Hepatocyte (in vitro differentiated cells): ENCODE measurements around the gene PGLYRP4. TPM values are rescaled to one million over a fixed set of nuclear protein-coding genes. Genes with fewer than 3 reads are reported as not detected.

Source experiments
- DNase-seq: peaks from one replicate; pipeline ENCODE4 v3.0.0-alpha.2; 2016; ENCODE audit warnings: low spot score
- H2AFZ ChIP-seq: fragments of 200-600 bp; sonication (generic); 2 replicates; pipeline ENCODE4 v1.6.0; 2016; ENCODE audit warnings: antibody characterized with exemption, mild to moderate bottlenecking
- H3K27ac ChIP-seq: fragments of 200-600 bp; sonication (generic); 2 replicates; pipeline ENCODE4 v1.5.1; 2016; ENCODE audit warnings: mild to moderate bottlenecking
- H3K27me3 ChIP-seq: fragments of 200-600 bp; sonication (generic); 2 replicates; pipeline ENCODE4 v1.6.1; 2016
- H3K36me3 ChIP-seq: fragments of 200-600 bp; sonication (generic); replicated peaks from 2 replicates; pipeline ENCODE4 v1.5.1; 2016; ENCODE audit warnings: low read depth; ENCODE audit not compliant: insufficient read depth
- H3K4me1 ChIP-seq: fragments of 200-600 bp; sonication (generic); 2 replicates; pipeline ENCODE4 v1.5.1; 2016; ENCODE audit warnings: mild to moderate bottlenecking, moderate library complexity; ENCODE audit not compliant: insufficient read depth
- H3K4me2 ChIP-seq: fragments of 200-600 bp; sonication (generic); 2 replicates; pipeline ENCODE4 v1.6.0; 2016
- H3K4me3 ChIP-seq: fragments of 200-600 bp; sonication (generic); 2 replicates; pipeline ENCODE4 v1.5.1; 2016; ENCODE audit warnings: mild to moderate bottlenecking
- H3K79me2 ChIP-seq: fragments of 200-600 bp; sonication (generic); 2 replicates; pipeline ENCODE4 v1.6.0; 2017; ENCODE audit warnings: mild to moderate bottlenecking
- H3K9me2 ChIP-seq: fragments of 200-600 bp; sonication (generic); replicated peaks from 2 replicates; pipeline ENCODE4 v1.6.0; 2017; ENCODE audit warnings: mild to moderate bottlenecking; ENCODE audit not compliant: insufficient read depth
- H3K9me3 ChIP-seq: fragments of 200-600 bp; sonication (generic); 2 replicates; pipeline ENCODE4 v1.5.1; 2016; ENCODE audit warnings: low read depth, mild to moderate bottlenecking
- H4K20me1 ChIP-seq: fragments of 200-600 bp; sonication (generic); 2 replicates; pipeline ENCODE4 v1.6.0; 2016; ENCODE audit warnings: mild to moderate bottlenecking; ENCODE audit not compliant: insufficient read depth, poor library complexity, severe bottlenecking
- CTCF ChIP-seq: fragments of 200-600 bp; sonication (generic); IDR thresholded peaks from 2 replicates; pipeline ENCODE4 v1.5.1; 2016; ENCODE audit warnings: antibody characterized with exemption, mild to moderate bottlenecking; ENCODE audit not compliant: poor library complexity
- EZH2 ChIP-seq: fragments of 200-600 bp; sonication (generic); IDR thresholded peaks from 2 replicates; pipeline ENCODE4 v1.6.1; 2016; ENCODE audit warnings: antibody characterized with exemption, mild to moderate bottlenecking, borderline replicate concordance
- EZH2phosphoT487 ChIP-seq: fragments of 200-600 bp; sonication (generic); IDR thresholded peaks from one replicate; pipeline ENCODE4 v1.6.1; 2018; ENCODE audit warnings: antibody characterized with exemption, mild to moderate bottlenecking, low read depth, moderate library complexity; ENCODE audit not compliant: unreplicated experiment, severe bottlenecking
- WGBS: methylation state at CpG from one replicate; pipeline ENCODE4 v1.1.6; 2016; ENCODE audit warnings: low lambda C conversion rate; ENCODE audit errors: missing lambda C conversion rate; 5-methylcytosine and 5-hydroxymethylcytosine counted together
- polyA plus RNA-seq: library from polyadenylated mRNA; unstranded; fragments of >200 nt; fragmentation: Nextera tagmentation; extraction: Ambion mirVana; gene quantifications from 2 replicates; pipeline ENCODE4 v1.2.1, GENCODE V29; 2016
- total RNA-seq: library from RNA; depleted of rRNA; stranded (reverse); fragments of >200 nt; gene quantifications from 2 replicates; pipeline ENCODE4 v1.2.3, GENCODE V29; 2014

The PGLYRP4 gene
- total and polyA plus RNA-seq, 2 experiments from 2014 or later, result not detected

DNA sequence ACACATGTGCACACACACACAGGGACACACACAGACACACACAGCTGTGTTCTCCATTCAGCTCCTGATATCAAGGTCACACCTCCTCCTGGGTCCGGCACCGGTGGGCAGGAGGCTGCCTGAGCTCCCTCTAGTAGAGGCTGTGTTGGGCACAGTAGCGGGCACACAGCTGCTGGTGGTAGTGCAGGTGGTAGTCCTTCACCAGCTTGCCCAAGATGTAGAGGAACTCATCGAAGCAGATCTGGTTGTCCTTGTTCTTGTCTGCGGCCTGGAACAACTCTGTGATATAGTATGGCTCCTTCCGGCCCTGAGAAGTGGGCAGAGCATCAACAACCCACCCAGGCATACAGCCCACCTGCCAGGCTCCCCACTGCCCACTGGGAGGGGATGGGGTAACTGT is 47.8 kb upstream of the PGLYRP4 start:
- no peak overlapping the region for H3K4me3 ChIP-seq
- DNase-seq, result no peak
- no peak overlapping the region for H2AFZ ChIP-seq
- H3K9me3 ChIP-seq, result no peaks in the 10 kb centered on the region
- H3K9me2 ChIP-seq, result no peaks in the 10 kb centered on the region
- H3K36me3 ChIP-seq, result no peaks in the 10 kb centered on the region
- H3K4me2 ChIP-seq, result no peak overlapping the region
- H3K27me3 ChIP-seq, result no peaks in the 10 kb centered on the region
- no peak overlapping the region for H3K27ac ChIP-seq
- no peaks in the 10 kb centered on the region for H3K79me2 ChIP-seq
- TF ChIP-seq CTCF (no peak), EZH2phosphoT487 (no peak), EZH2 (no peak)
- no peaks in the 10 kb centered on the region for H4K20me1 ChIP-seq
- no peaks in the 10 kb centered on the region for H3K4me1 ChIP-seq
- 74% methylated on average over 6 of the region's 6 CpGs for WGBS

DNA sequence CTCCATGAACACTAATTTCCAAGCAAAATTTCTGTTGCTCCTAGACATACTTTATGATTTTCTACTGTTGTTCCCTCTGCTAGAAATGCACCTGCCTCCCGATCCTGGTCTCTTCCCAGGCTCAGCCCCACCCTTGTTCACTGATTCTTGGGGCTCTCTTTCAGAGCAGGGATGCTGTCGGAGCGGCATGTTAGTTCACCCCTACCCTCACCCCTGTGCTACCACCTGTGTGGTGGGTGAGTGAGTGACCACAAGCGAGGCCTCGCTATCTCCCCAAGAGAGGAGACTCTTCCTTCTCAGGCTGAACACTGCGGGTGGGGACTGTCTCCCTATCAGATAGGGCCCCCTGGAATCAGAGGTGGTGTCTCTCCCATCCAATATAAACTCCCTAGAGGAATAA is 47.1 kb upstream of the PGLYRP4 start:
- no peak for DNase-seq
- Histone ChIP-seq H3K79me2 (no peaks in the 10 kb centered on the region), H3K27ac (no peak overlapping the region), H2AFZ (no peak overlapping the region), H3K36me3 (no peaks in the 10 kb centered on the region), H3K4me3 (no peak overlapping the region), H3K27me3 (no peaks in the 10 kb centered on the region), H3K9me3 (no peaks in the 10 kb centered on the region), H4K20me1 (no peaks in the 10 kb centered on the region), H3K9me2 (no peaks in the 10 kb centered on the region), H3K4me1 (no peaks in the 10 kb centered on the region), H3K4me2 (no peak overlapping the region)
- TF ChIP-seq EZH2, result no peak
- TF ChIP-seq EZH2phosphoT487, result no peak
- TF ChIP-seq CTCF, result no peak
- WGBS, result 78% methylated on average over 6 of the region's 6 CpGs

GRCh38 chr1:153395136-153395685 is 46.6 kb upstream of the PGLYRP4 start:
- Histone ChIP-seq H2AFZ (no peak overlapping the region), H3K9me2 (no peaks in the 10 kb centered on the region), H3K36me3 (no peaks in the 10 kb centered on the region), H3K4me2 (no peak overlapping the region), H3K4me3 (no peak overlapping the region), H3K27me3 (no peaks in the 10 kb centered on the region), H3K9me3 (no peaks in the 10 kb centered on the region), H3K79me2 (no peaks in the 10 kb centered on the region), H3K27ac (no peak overlapping the region), H3K4me1 (no peaks in the 10 kb centered on the region), H4K20me1 (no peaks in the 10 kb centered on the region)
- TF ChIP-seq CTCF (no peak), EZH2 (no peak), EZH2phosphoT487 (no peak)
- no peak for DNase-seq
- 86% methylated on average over 7 of the region's 7 CpGs for WGBS
